DND-41 (cell line): ENCODE measurements around the gene TTF1.

Experiments
- ATAC-seq: fragments of 200-7000 bp; cut with Tn5 transposase; 3 replicates; pipeline ENCODE4 v1.9.1; 2021; ENCODE audit warnings: low read depth; ENCODE audit not compliant: insufficient read depth
- DNase-seq: peaks from one replicate; pipeline ENCODE4 v3.0.0-alpha.2; 2020
- H2AFZ ChIP-seq: 2 replicates; pipeline ENCODE4 v1.6.0; 2012; ENCODE audit warnings: low read depth, low read length
- H3K27ac ChIP-seq: 2 replicates; pipeline ENCODE4 v1.5.1; 2012; ENCODE audit warnings: low read length, inconsistent platforms
- H3K27me3 ChIP-seq: fragments of 200-600 bp; sonication (generic); 2 replicates; pipeline ENCODE4 v1.6.0; 2012; ENCODE audit warnings: low read length, mild to moderate bottlenecking, inconsistent platforms; ENCODE audit not compliant: insufficient read depth, poor library complexity
- H3K36me3 ChIP-seq: 2 replicates; pipeline ENCODE4 v1.5.1; 2012; ENCODE audit warnings: low read length, inconsistent platforms; ENCODE audit not compliant: insufficient read depth
- H3K4me1 ChIP-seq: 2 replicates; pipeline ENCODE4 v1.5.1; 2012; ENCODE audit warnings: mild to moderate bottlenecking, low read length; ENCODE audit not compliant: insufficient read depth
- H3K4me2 ChIP-seq: 2 replicates; pipeline ENCODE4 v1.6.0; 2012; ENCODE audit warnings: mild to moderate bottlenecking, moderate library complexity, low read length, inconsistent platforms; ENCODE audit not compliant: insufficient read depth
- H3K4me3 ChIP-seq, 2 experiments: fragments of 200-600 bp in 1 of 2; shearing (Covaris generic) in 1 of 2; 2 replicates each; pipeline ENCODE4 v1.5.1; 2012 to 2016; ENCODE audit warnings: inconsistent platforms in 2 of 2, low read length in 2 of 2, mild to moderate bottlenecking in 2 of 2, low read depth in 1 of 2, moderate library complexity in 1 of 2
- H3K79me2 ChIP-seq: 2 replicates; pipeline ENCODE4 v1.6.0; 2012; ENCODE audit warnings: low read length, inconsistent platforms; ENCODE audit not compliant: insufficient read depth
- H3K9ac ChIP-seq: 2 replicates; pipeline ENCODE4 v1.6.0; 2012; ENCODE audit warnings: low read depth, mild to moderate bottlenecking, inconsistent platforms, low read length, moderate library complexity
- H3K9me3 ChIP-seq: 2 replicates; pipeline ENCODE4 v1.5.1; 2012; ENCODE audit warnings: low read length, moderate library complexity, mild to moderate bottlenecking, inconsistent platforms; ENCODE audit not compliant: insufficient read depth, severe bottlenecking
- H4K20me1 ChIP-seq: 2 replicates; pipeline ENCODE4 v1.6.0; 2012; ENCODE audit warnings: low read length; ENCODE audit not compliant: insufficient read depth
- CTCF ChIP-seq: IDR thresholded peaks from 2 replicates; pipeline ENCODE4 v1.5.1; 2012; ENCODE audit warnings: borderline replicate concordance, low read length, moderate library complexity, mild to moderate bottlenecking; ENCODE audit not compliant: poor library complexity, severe bottlenecking; ENCODE audit errors: extremely low read depth
- EZH2 ChIP-seq: IDR thresholded peaks from 3 replicates; pipeline ENCODE4 v1.6.1; 2012; ENCODE audit warnings: borderline replicate concordance, low read depth, mild to moderate bottlenecking, moderate library complexity, low read length, inconsistent platforms; ENCODE audit not compliant: severe bottlenecking

The TTF1 gene

GRCh38 chr9:132328580-132328979 lies 78.1 kb downstream of the TTF1 start:
- H3K9ac ChIP-seq: no peak overlapping the region
- H3K4me2 ChIP-seq: no peak overlapping the region
- peaks cover 8% of the 10 kb centered on the region; the same call in 1 of the 2 replicates for H3K79me2 ChIP-seq
- TF ChIP-seq EZH2: no peak
- no peak for TF ChIP-seq CTCF
- ATAC-seq (no peak), DNase-seq (no peak)
- H4K20me1 ChIP-seq: no peaks in the 10 kb centered on the region; the same call in 1 of the 2 replicates
- H3K27me3 ChIP-seq: no peaks in the 10 kb centered on the region
- no peaks in the 10 kb centered on the region for H3K9me3 ChIP-seq
- no peak overlapping the region for H3K4me3 ChIP-seq
- H3K36me3 ChIP-seq: peaks cover 65% of the 10 kb centered on the region
- no peaks in the 10 kb centered on the region for H3K4me1 ChIP-seq
- no peak overlapping the region for H3K27ac ChIP-seq
- no peak overlapping the region for H2AFZ ChIP-seq

DNA sequence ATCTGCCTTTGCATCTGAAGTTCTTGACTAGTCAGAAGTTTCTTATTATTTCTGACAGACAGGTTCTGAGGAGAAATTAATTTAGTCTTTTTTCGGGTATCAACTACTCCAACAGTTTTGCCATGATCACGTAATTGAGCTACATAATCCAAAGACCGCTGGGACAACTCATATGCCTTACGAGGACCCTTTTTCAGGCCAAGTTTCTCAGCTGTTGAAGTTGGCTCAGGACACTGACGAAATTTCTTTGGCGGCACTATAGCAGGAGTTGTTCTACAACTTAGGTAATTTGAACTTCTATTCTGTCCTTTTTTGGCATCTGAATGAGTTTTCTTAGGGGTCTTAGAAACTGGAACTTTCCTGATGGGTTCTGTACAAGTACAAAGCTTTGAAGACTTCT lies 79.1 kb downstream of the TTF1 start:
- Histone ChIP-seq H3K27me3 (no peaks in the 10 kb centered on the region), H3K27ac (no peak overlapping the region), H3K9me3 (no peaks in the 10 kb centered on the region), H3K9ac (no peak overlapping the region), H3K4me1 (no peaks in the 10 kb centered on the region), H3K4me2 (no peak overlapping the region), H3K4me3 (no peak overlapping the region), H3K36me3 (peaks cover 61% of the 10 kb centered on the region), H2AFZ (no peak overlapping the region), H3K79me2 (peaks cover 15% of the 10 kb centered on the region; the same call in 1 of the 2 replicates), H4K20me1 (no peaks in the 10 kb centered on the region; the same call in 1 of the 2 replicates)
- DNase-seq: no peak
- ATAC-seq: no peak
- TF ChIP-seq EZH2: no peak
